H54 (cell line): ENCODE results near the gene SRPX.

Experiments
- DNase-seq: peaks from one replicate; pipeline ENCODE4 v3.0.0; 2011; ENCODE audit warnings: low spot score, mixed read lengths; ENCODE audit not compliant: insufficient read length
- FAIRE-seq: peaks from 3 replicates; lab custom pipeline; 2011; peaks lifted over from hg19 to GRCh38; lab: Jason Lieb, UNC
- POLR2A ChIP-seq: IDR thresholded peaks from 2 replicates; pipeline ENCODE4 v1.6.1; 2011; ENCODE audit warnings: low read depth, mild to moderate bottlenecking, low read length

SRPX gene

GRCh38 chrX:38183596-38183995, 37.1 kb downstream of the SRPX start:
- TF ChIP-seq POLR2A: no peak
- FAIRE-seq (no peak), DNase-seq (no peak)

GRCh38 chrX:38181357-38181756, 39.3 kb downstream of the SRPX start:
- FAIRE-seq (no peak), DNase-seq (no peak)
- no peak for TF ChIP-seq POLR2A

GRCh38 chrX:38178396-38178795, 42.3 kb downstream of the SRPX start:
- no peak for TF ChIP-seq POLR2A
- FAIRE-seq: no peak
- no peak for DNase-seq

- no peak for DNase-seq
- TF ChIP-seq POLR2A: no peak
- no peak for FAIRE-seq
Measured at GRCh38 chrX:38175139-38175538, 45.5 kb downstream of the SRPX start.

- DNase-seq (no peak), FAIRE-seq (no peak)
- TF ChIP-seq POLR2A: no peak
Measured at GRCh38 chrX:38172596-38172995, 48.1 kb downstream of the SRPX start.

- TF ChIP-seq POLR2A: no peak
- FAIRE-seq (no peak), DNase-seq (no peak)
Measured at GRCh38 chrX:38170556-38170955, 50.1 kb downstream of the SRPX start.

- FAIRE-seq: no peak
- DNase-seq: no peak
- TF ChIP-seq POLR2A: no peak
Measured at GRCh38 chrX:38166478-38167083, 54.1 kb downstream of the SRPX start.

- no peak for TF ChIP-seq POLR2A
- FAIRE-seq: no peak
- DNase-seq: no peak
Measured at GRCh38 chrX:38165023-38165422, 55.6 kb downstream of the SRPX start.

GRCh38 chrX:38163193-38163592, 57.5 kb downstream of the SRPX start:
- no peak for TF ChIP-seq POLR2A
- DNase-seq (no peak), FAIRE-seq (no peak)

GRCh38 chrX:38156838-38157237, 63.8 kb downstream of the SRPX start:
- TF ChIP-seq POLR2A: no peak
- DNase-seq: no peak
- FAIRE-seq: no peak

- TF ChIP-seq POLR2A: no peak
- no peak for FAIRE-seq
- DNase-seq: no peak
Measured at GRCh38 chrX:38154818-38155217, 65.9 kb downstream of the SRPX start.

- FAIRE-seq (no peak), DNase-seq (no peak)
- no peak for TF ChIP-seq POLR2A
Measured at GRCh38 chrX:38154340-38154739, 66.3 kb downstream of the SRPX start.

- FAIRE-seq (no peak), DNase-seq (no peak)
- no peak for TF ChIP-seq POLR2A
Measured at GRCh38 chrX:38151441-38151840, 69.2 kb downstream of the SRPX start.

GRCh38 chrX:38150993-38151392, 69.7 kb downstream of the SRPX start:
- FAIRE-seq (no peak), DNase-seq (no peak)
- TF ChIP-seq POLR2A: no peak

- DNase-seq: no peak
- no peak for TF ChIP-seq POLR2A
- no peak for FAIRE-seq
Measured at GRCh38 chrX:38149016-38149415, 71.7 kb downstream of the SRPX start.

- no peak for FAIRE-seq
- DNase-seq: no peak
- TF ChIP-seq POLR2A: no peak
Measured at GRCh38 chrX:38142610-38143009, 78.1 kb downstream of the SRPX start.

- no peak for FAIRE-seq
- DNase-seq: no peak
- no peak for TF ChIP-seq POLR2A
Measured at GRCh38 chrX:38138900-38139299, 81.8 kb downstream of the SRPX start.
